Measurements from ENCODE around the gene TXLNA. TPM values are rescaled to one million over a fixed set of nuclear protein-coding genes. Genes with fewer than 3 reads are reported as not detected.
"Not testable (repeated sequence)": the region's sequence is repeated elsewhere in the genome, so short reads cannot be mapped to it uniquely, and the experiment has no call there.

The TXLNA gene
- polyA plus RNA-seq (ENCODE audit: insufficient read length) = 50.7 TPM
- long read RNA-seq, donor 1, full-length matches to known transcripts = 6 of 6 reads
- long read RNA-seq, donor 1, partial matches to known transcripts = 0 of 6 reads
- long read RNA-seq, donor 1, other reads (novel, unspliced or antisense) = 0 of 6 reads
- long read RNA-seq, donor 2, full-length matches to known transcripts = 7 of 7 reads
- long read RNA-seq, donor 2, partial matches to known transcripts = 0 of 7 reads
- long read RNA-seq, donor 2, other reads (novel, unspliced or antisense) = 0 of 7 reads
- long read RNA-seq, donor 3, full-length matches to known transcripts = 3 of 16 reads
- long read RNA-seq, donor 3, partial matches to known transcripts = 13 of 16 reads
- long read RNA-seq, donor 3, other reads (novel, unspliced or antisense) = 0 of 16 reads
- long read RNA-seq, donor 4 = 0 reads
- long read RNA-seq, donor 5, full-length matches to known transcripts = 7 of 7 reads
- long read RNA-seq, donor 5, partial matches to known transcripts = 0 of 7 reads
- long read RNA-seq, donor 5, other reads (novel, unspliced or antisense) = 0 of 7 reads
- long read RNA-seq, donor 6, full-length matches to known transcripts = 5 of 5 reads
- long read RNA-seq, donor 6, partial matches to known transcripts = 0 of 5 reads
- long read RNA-seq, donor 6, other reads (novel, unspliced or antisense) = 0 of 5 reads
- long read RNA-seq, donor 7, full-length matches to known transcripts = 4 of 4 reads
- long read RNA-seq, donor 7, partial matches to known transcripts = 0 of 4 reads
- long read RNA-seq, donor 7, other reads (novel, unspliced or antisense) = 0 of 4 reads
- long read RNA-seq, donor 8, full-length matches to known transcripts = 3 of 3 reads
- long read RNA-seq, donor 8, partial matches to known transcripts = 0 of 3 reads
- long read RNA-seq, donor 8, other reads (novel, unspliced or antisense) = 0 of 3 reads

- DNase-seq = peak; percentile 89
Measured at GRCh38 chr1:32179443-32180185, at the start of gene TXLNA. TXLNA (plus strand) TSS chr1:32179675; CDS start chr1:32180346, 671 bp downstream.

- DNase-seq = not testable (repeated sequence)
Measured at GRCh38 chr1:32133950-32134280, 45.6 kb upstream of the TXLNA start.

- no peak for DNase-seq
Measured at GRCh38 chr1:32137111-32137510, 42.4 kb upstream of the TXLNA start.

GRCh38 chr1:32138965-32139364 lies 40.5 kb upstream of the TXLNA start:
- no peak for DNase-seq

GRCh38 chr1:32142446-32143301 lies 36.8 kb upstream of the TXLNA start:
- peak; percentile 56 for DNase-seq

GRCh38 chr1:32143302-32143695 lies 36.2 kb upstream of the TXLNA start:
- DNase-seq = not testable (repeated sequence)

GRCh38 chr1:32144033-32144432 lies 35.4 kb upstream of the TXLNA start:
- DNase-seq = no peak

- DNase-seq = not testable (repeated sequence)
Measured at GRCh38 chr1:32147799-32148198, 31.7 kb upstream of the TXLNA start.

- no peak for DNase-seq
Measured at GRCh38 chr1:32150847-32151246, 28.6 kb upstream of the TXLNA start.

GRCh38 chr1:32151319-32151787 lies 28.1 kb upstream of the TXLNA start:
- DNase-seq = peak; percentile 41

- DNase-seq = no peak
Measured at GRCh38 chr1:32159189-32159588, 20.3 kb upstream of the TXLNA start.

- DNase-seq = no peak
Measured at GRCh38 chr1:32163405-32163804, 16.1 kb upstream of the TXLNA start.

- not testable (repeated sequence) for DNase-seq
Measured at GRCh38 chr1:32165633-32166032, 13.8 kb upstream of the TXLNA start.

GRCh38 chr1:32170991-32171390 lies 8.5 kb upstream of the TXLNA start:
- DNase-seq = no peak

GRCh38 chr1:32172621-32173245 lies 6.7 kb upstream of the TXLNA start:
- DNase-seq = no peak

- DNase-seq = no peak
Measured at GRCh38 chr1:32178380-32179192, 889 bp upstream of the TXLNA start.

- DNase-seq = no peak
Measured at GRCh38 chr1:32179193-32179442, 357 bp upstream of the TXLNA start.

GRCh38 chr1:32180186-32181060 lies 948 bp downstream of the TXLNA start:
- no peak for DNase-seq

GRCh38 chr1:32181065-32181464 lies 1.6 kb downstream of the TXLNA start:
- no peak for DNase-seq

Measured in left kidney (tissue), 8 donors.